A549 (cell line): ENCODE measurements around the gene C4orf50.

Experiments
- BHLHE40 ChIP-seq: IDR thresholded peaks from 2 replicates; pipeline ENCODE4 v1.6.1; 2012; ENCODE audit warnings: low read depth, low read length, inconsistent platforms
- CEBPB ChIP-seq, 2 experiments: fragments of >200 bp in 1 of 2; sonication (Bioruptor Twin) in 1 of 2; formaldehyde crosslinking in 1 of 2; IDR thresholded peaks; 2 replicates each; pipeline ENCODE4 v1.6.1; 2012 to 2016
- FOSL2 ChIP-seq, 2 experiments: fragments of 450-650 bp in 1 of 2; fragments of >200 bp in 1 of 2; sonication (Bioruptor Twin) in 1 of 2; formaldehyde crosslinking; IDR thresholded peaks; 2 replicates each; pipeline versions ENCODE4 v1.5.0 to v1.6.1; 2016 to 2020; ENCODE audit warnings: mild to moderate bottlenecking in 1 of 2, moderate library complexity in 1 of 2
- MYC ChIP-seq: IDR thresholded peaks from 2 replicates; pipeline ENCODE4 v1.6.1; 2012; ENCODE audit warnings: mild to moderate bottlenecking, inconsistent platforms, low read length, improper control_type of control experiment, borderline replicate concordance
- RAD21 ChIP-seq, 2 experiments: fragments of >200 bp in 1 of 2; sonication (Bioruptor Twin) in 1 of 2; formaldehyde crosslinking in 1 of 2; IDR thresholded peaks in 1 of 2; conservative IDR thresholded peaks in 1 of 2; 2 replicates in 1 of 2; 3 replicates in 1 of 2; pipeline ENCODE4 v1.6.1; 2012 to 2018; ENCODE audit warnings: inconsistent platforms in 1 of 2
- TF ChIP-seq, protein P1 (sequence below): IDR thresholded peaks from 2 replicates; pipeline ENCODE4 v1.6.1; 2012
- TF ChIP-seq, protein P2 (sequence below): fragments of >200 bp; sonication (Bioruptor Twin); formaldehyde crosslinking; IDR thresholded peaks from 3 replicates; pipeline ENCODE4 v1.5.1; 2016
- TF ChIP-seq, protein P3 (sequence below): fragments of 450-650 bp; IDR thresholded peaks from 2 replicates; pipeline ENCODE4 v1.6.1; 2014; ENCODE audit warnings: antibody characterized with exemption

DNA sequence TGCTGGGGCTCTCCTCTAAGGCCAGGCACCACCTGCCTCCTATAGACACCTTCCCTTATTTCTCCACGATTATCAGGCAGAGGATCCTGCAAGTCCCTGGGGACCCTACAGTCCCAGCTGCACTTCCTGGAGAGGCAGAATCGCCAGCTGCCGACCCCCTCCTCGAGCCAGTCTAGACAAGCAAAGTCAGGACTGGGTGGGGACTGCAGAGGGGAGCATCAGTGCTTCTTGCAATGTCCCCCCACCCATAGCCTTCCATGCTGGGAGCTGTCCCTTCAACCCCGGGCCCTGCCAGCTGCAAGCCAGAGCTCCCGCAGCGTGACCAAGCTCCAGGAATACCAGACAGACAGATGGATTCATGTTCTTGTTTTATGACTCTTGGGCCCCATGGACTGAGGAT lies 124.0 kb downstream of the C4orf50 start:
- TF ChIP-seq RAD21 (conservative IDR thresholded peaks at IDR 0.05 in 1 of 2, IDR thresholded peaks at IDR 0.05 in 1 of 2), result no peak
- no peak for TF ChIP-seq FOSL2 (IDR thresholded peaks at IDR 0.05)
- TF ChIP-seq FOSL2 (CRISPR knock-in tag; IDR thresholded peaks at IDR 0.05), result no peak
- TF ChIP-seq, protein P1, sequence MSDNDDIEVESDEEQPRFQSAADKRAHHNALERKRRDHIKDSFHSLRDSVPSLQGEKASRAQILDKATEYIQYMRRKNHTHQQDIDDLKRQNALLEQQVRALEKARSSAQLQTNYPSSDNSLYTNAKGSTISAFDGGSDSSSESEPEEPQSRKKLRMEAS, result no peak
- TF ChIP-seq, protein P2, sequence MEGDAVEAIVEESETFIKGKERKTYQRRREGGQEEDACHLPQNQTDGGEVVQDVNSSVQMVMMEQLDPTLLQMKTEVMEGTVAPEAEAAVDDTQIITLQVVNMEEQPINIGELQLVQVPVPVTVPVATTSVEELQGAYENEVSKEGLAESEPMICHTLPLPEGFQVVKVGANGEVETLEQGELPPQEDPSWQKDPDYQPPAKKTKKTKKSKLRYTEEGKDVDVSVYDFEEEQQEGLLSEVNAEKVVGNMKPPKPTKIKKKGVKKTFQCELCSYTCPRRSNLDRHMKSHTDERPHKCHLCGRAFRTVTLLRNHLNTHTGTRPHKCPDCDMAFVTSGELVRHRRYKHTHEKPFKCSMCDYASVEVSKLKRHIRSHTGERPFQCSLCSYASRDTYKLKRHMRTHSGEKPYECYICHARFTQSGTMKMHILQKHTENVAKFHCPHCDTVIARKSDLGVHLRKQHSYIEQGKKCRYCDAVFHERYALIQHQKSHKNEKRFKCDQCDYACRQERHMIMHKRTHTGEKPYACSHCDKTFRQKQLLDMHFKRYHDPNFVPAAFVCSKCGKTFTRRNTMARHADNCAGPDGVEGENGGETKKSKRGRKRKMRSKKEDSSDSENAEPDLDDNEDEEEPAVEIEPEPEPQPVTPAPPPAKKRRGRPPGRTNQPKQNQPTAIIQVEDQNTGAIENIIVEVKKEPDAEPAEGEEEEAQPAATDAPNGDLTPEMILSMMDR, result no peak
- TF ChIP-seq CEBPB (IDR thresholded peaks at IDR 0.05), result no peak
- TF ChIP-seq, protein P3, sequence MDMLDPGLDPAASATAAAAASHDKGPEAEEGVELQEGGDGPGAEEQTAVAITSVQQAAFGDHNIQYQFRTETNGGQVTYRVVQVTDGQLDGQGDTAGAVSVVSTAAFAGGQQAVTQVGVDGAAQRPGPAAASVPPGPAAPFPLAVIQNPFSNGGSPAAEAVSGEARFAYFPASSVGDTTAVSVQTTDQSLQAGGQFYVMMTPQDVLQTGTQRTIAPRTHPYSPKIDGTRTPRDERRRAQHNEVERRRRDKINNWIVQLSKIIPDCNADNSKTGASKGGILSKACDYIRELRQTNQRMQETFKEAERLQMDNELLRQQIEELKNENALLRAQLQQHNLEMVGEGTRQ, result no peak
- TF ChIP-seq MYC, result no peak
- TF ChIP-seq BHLHE40, result no peak
